ENCODE data around the gene LVRN.

GRCh38 chr5:115962239-115962564 lies at the start of gene LVRN:
- TF ChIP-seq CTCF (IDR thresholded peaks at IDR 0.05; ENCODE audit: low read depth, low read length), result no peak
- TF ChIP-seq EZH2phosphoT487 (IDR thresholded peaks at IDR 0.05; ENCODE audit: low read depth), result no peak
